ENCODE results near the gene IQCC.

Gene IQCC

GRCh38 chr1:32223683-32224082 lies 18.2 kb downstream of the IQCC start:
- no peak for DNase-seq (ENCODE audit: low read depth, low spot score)

GRCh38 chr1:32224285-32224684 lies 18.8 kb downstream of the IQCC start:
- no peak for DNase-seq (ENCODE audit: low read depth, low spot score)

DNA sequence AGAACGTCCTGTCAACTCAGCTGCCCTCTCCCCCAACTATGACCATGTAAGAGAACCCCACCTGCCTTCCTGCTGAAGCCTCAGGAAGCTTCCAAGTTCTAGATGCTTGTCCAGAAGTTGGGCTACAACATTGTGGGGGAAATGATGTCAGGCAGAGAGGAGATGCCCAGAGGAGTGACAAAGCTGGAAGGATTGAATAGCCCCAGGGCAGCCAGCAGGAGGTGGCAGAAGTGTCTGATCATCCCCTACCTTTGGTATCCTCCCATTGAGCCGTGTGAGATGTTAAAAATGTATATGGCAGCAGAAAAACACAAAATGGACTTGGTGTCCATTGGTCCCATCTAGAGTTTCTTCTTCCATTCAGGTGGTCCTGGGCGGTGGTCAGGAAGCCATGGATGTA lies 23.3 kb downstream of the IQCC start:
- DNase-seq (ENCODE audit: low read depth, low spot score): no peak

DNA sequence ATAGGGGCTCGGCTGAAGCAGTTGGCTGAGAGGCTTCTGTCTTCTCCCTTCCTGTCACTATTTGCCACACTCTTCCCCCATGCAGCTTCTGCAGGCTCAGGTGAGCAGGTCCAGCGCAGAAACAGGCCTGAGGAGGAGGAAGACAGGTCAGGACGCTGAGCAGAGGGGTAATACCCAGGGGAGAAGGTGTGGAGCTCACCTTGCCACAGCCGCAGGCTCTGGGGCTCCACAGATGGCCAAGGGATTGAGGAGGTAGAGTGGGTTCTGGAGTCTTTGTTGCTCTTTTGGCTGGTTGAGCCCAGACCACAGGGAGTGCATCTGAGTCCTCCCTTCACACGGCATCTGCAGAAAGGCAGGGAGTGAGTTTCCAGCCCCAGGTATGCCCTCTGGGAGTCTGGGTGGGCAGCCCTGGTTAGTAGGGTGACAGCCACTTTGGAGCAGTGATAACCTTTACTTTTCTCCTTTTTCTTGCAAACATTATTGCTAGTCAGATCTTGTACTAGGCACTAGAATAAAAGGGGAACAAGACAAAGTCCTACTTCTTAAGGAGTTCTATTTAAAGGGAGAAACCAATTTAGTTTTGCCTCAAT lies 26.5 kb downstream of the IQCC start:
- no peak for DNase-seq (ENCODE audit: low read depth, low spot score)

- no peak for DNase-seq (ENCODE audit: low read depth, low spot score)
Measured at GRCh38 chr1:32232558-32233304, 27.3 kb downstream of the IQCC start.

- DNase-seq (ENCODE audit: low read depth, low spot score): no peak
Measured at GRCh38 chr1:32234792-32235191, 29.3 kb downstream of the IQCC start.

GRCh38 chr1:32239337-32239736 lies 33.9 kb downstream of the IQCC start:
- no peak for DNase-seq (ENCODE audit: low read depth, low spot score)

- DNase-seq (ENCODE audit: low read depth, low spot score): no peak
Measured at GRCh38 chr1:32239790-32240139, 34.3 kb downstream of the IQCC start.

DNA sequence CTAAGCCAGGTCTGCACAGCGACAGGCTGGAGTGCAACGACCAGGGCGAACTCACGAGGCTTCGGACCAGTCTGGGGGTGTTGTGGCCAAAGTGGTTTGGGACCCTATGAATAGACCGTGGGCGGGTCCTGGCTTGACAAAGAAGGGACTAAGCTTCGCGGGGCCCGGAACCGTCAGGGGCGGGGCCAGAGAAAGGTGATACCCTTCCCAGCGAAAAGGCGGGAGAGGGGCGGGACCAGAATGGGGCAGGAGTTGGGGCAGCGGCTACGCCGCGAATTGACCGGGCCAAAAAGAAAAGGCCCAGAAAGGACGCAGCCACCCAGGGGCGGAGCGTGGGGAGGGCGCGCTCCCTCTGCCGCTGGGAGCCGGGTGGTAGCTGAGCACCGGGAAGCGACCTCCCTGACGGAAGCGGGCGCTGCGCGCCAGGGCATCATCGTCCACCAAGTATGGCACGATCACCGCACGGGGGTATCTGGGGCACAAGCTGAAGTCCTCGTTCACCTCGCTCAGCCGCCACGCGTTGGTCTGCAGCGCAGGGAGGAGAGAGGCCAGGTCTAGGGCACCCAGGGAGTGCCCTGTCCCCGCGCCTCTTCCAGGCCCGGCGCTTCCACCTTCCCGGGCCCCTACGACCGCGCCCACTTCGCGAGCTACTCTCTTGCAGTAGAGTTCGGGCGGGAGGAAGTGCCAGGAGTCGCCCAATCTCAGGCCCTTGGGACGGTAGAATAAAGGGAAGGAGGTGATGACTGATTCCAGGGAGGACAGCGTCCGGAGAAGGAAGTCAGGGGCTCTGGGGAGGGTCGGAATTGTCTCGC lies 34.9 kb downstream of the IQCC start:
- DNase-seq (ENCODE audit: low read depth, low spot score): no peak

- DNase-seq (ENCODE audit: low read depth, low spot score): no peak
Measured at GRCh38 chr1:32241001-32241763, 35.7 kb downstream of the IQCC start.

DNA sequence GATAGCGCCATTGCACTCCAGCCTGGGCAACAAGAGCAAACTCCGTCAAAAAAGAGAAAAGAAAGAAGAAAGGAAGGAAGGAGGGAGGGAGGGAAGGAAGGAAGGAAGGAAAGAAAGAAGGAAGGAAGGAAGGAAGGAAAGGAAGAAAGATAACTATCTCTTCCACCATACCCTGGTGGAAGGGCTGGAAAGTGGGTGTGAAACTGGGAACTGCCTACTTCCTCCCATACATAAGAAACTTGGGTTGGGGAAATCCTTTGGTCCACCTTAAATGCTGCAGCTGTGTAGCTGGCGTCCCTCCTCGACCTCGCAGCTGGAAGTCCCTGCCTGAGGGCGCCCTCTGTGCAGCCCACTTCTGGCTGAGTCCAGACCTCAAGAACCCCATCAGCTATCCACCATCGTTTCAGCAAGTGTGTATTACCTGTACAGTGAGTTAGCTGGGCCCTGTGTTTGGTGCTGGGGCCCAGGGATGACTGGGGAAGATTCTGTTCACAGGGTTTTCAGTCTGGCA lies 36.9 kb downstream of the IQCC start:
- DNase-seq (ENCODE audit: low read depth, low spot score): no peak

DNA sequence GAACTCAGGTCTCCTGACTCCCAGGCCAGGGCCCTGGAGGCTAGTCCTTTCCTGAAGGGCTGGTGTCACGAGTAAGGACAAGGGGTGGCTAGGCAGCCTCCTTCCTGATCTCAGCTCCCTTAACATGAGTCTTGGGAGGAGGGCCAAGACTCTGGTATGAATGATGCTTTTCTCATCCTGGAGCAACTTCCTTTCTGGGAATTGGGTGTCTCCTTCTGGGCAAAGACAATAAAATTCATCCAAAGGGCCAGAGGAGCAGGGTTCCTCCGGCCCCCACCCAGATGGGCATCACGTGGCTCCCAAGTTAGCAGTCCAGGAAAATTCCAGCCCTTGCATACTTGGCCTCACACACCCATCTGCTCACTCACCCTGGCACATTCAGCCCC lies 41.4 kb downstream of the IQCC start, which contains the start of gene FAM167B:
Gene FAM167B (plus strand): TSS at position 335 of the 386 bp plus-strand sequence. CDS start 200 bp downstream, outside the sequence.
- no peak for DNase-seq (ENCODE audit: low read depth, low spot score)

GRCh38 chr1:32247452-32247851 lies 42.0 kb downstream of the IQCC start:
- DNase-seq (ENCODE audit: low read depth, low spot score): no peak

DNA sequence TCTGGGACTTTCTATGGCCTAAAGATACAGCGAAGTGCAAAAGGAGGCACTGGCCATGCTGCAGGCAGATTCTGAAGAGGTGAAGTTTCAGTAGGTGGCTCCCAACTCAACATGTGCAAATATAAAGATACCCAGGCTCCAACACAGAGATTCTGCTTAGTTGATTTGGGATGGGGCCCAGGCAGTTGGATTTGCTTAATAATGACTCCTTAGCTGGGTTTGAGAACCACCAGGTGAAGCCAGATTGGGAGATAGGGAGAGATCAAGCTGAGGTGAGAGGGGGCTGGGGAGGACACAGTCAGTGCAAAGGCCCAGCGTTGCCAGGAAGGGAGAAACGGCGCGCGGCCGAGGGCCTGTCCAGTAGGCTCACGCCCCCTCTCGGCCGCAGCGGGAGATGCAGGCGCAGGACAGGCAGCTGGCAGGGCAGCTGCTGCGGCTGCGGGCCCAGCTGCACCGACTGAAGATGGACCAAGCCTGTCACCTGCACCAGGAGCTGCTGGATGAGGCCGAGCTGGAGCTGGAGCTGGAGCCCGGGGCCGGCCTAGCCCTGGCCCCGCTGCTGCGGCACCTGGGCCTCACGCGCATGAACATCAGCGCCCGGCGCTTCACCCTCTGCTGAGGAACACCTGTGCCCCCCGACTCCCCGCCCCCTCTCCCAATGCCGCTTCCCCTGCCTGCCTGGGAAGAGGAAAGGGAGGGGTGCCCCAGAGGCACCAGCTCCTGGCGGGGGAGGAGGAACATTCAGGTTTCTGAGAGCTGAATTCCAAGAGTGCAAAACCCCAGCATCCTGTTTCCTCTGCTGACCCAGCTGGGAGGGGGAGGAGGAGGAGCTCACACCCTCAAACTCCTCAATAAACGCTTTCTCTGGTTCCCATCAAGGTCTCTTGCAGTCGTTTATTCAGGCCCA lies 42.8 kb downstream of the IQCC start:
- DNase-seq (ENCODE audit: low read depth, low spot score): no peak

DNA sequence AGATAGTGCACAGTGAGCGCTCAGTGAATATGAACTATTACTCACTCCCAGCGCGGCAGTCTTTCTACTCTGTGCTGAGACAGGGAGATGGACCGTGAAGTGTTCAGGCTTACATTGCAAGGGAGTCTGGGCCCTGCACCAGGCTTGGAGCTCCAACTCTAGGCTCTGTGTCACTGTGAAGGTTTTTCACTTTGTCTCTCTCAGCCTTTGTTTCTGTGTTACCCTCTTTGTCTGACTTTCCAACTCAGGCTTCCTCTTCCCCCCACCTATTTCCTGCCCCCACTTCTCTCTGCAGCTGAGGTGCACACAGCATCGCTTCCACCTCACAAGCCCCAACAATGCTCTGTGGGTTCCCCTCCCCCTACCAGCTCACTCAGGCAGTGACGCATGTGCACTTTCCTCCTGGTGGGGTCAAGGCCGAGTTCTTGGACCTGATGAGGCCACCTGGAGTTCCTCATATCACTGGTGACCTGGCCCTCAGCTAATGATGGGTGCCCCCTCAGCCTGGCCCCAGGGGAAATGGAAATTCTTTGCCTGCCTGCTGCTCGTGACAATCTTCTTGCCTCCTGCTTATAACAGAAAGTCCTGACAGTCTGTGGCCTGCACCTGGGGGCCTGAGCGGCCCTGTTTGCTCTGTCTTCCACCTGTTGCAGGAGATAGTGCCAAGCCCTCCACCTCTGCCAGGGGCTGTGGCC lies 44.5 kb downstream of the IQCC start:
- no peak for DNase-seq (ENCODE audit: low read depth, low spot score)

GRCh38 chr1:32250893-32251716 lies 45.6 kb downstream of the IQCC start, which contains the start of gene LCK:
TSS of gene LCK (plus strand) at chr1:32251265. CDS start at chr1:32274330, 23,065 bp downstream.
- DNase-seq (ENCODE audit: low read depth, low spot score): no peak

DNA sequence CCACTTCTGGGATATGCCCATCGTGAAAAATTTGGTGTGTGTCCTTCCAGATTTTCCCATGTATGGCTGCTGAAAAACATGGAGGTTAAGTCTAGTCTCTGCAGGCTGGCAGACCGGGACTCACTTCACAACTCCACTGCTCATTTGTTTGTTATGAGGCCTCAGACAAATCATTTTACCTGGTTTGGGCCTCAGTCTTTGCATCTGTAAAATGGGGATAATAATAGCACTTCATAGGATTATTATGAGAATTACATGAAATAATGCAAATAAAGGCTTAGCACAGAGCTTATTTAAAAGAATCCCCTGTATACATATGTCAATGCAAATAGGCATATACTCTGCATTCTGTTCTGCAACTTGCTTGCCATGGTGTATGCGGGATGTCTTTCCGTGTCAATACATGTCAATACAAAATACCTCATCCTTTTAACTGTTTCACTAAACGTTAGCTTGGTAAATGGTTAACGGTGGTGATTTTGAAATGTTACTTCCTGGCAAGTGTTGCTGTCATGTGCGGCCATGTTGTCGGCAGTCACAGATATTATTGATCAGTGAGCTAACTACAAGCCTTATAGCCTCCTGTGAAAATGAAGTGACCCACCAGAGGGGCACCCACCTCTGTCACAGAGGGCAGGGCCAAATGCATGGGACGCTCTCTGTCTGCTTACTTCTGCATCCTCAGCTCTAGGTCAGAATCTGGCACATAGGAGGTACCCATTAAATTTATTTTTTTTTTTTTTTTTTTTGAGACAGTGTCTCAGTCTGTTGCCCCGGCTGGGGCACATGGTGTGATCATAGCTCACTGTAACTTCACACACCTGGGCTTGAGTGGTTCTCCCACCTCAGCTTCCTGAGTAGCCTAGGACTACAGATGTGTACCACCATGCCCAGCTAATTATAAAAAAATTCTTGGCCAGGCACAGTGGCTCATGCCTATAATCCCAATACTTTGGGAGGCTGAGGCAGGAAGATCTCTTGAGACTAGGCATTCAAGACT lies 49.9 kb downstream of the IQCC start:
- no peak for DNase-seq (ENCODE audit: low read depth, low spot score)

Measured in brain pericyte (primary cell).